DND-41 (cell line): ENCODE results near the gene COX14.

ENCODE experiments used
- EZH2 ChIP-seq: IDR thresholded peaks from 3 replicates; pipeline ENCODE4 v1.6.1; 2012; ENCODE audit warnings: borderline replicate concordance, low read depth, mild to moderate bottlenecking, moderate library complexity, low read length, inconsistent platforms; ENCODE audit not compliant: severe bottlenecking
- TF ChIP-seq, protein P1 (sequence below): IDR thresholded peaks from 2 replicates; pipeline ENCODE4 v1.5.1; 2012; ENCODE audit warnings: borderline replicate concordance, low read length, moderate library complexity, mild to moderate bottlenecking; ENCODE audit not compliant: poor library complexity, severe bottlenecking; ENCODE audit errors: extremely low read depth

DNA sequence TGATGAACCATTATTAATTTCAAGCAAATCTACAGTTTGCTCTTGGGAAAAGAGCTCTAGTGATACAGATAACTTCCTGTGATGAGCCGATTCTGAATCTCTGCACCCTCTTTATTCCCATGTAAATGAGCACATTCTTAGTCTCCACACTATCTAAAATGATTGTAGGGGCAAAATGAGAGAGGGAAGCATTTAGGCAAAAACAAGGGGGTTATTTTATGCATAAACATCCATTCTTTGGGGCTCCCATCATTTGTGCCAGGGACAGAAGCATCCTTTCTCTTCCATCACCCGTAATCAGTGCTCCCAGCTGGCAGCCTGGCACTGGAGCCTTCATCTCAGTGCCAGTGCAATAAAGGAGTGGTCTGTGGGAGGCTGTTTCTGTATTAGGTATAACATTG is 9.9 kb upstream of the COX14 start:
- no peak for TF ChIP-seq EZH2
- TF ChIP-seq, protein P1, sequence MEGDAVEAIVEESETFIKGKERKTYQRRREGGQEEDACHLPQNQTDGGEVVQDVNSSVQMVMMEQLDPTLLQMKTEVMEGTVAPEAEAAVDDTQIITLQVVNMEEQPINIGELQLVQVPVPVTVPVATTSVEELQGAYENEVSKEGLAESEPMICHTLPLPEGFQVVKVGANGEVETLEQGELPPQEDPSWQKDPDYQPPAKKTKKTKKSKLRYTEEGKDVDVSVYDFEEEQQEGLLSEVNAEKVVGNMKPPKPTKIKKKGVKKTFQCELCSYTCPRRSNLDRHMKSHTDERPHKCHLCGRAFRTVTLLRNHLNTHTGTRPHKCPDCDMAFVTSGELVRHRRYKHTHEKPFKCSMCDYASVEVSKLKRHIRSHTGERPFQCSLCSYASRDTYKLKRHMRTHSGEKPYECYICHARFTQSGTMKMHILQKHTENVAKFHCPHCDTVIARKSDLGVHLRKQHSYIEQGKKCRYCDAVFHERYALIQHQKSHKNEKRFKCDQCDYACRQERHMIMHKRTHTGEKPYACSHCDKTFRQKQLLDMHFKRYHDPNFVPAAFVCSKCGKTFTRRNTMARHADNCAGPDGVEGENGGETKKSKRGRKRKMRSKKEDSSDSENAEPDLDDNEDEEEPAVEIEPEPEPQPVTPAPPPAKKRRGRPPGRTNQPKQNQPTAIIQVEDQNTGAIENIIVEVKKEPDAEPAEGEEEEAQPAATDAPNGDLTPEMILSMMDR, result no peak
